HL-60 (cell line): ENCODE measurements around the gene TUBB.
A peak's percentile ranks its signal among the peaks of the same experiment; 100 is the strongest.

Experiments
- REST ChIP-seq: IDR thresholded peaks from 2 replicates; pipeline ENCODE4 v1.6.1; 2012; ENCODE audit warnings: low read depth; ENCODE audit not compliant: insufficient replicate concordance
- TF ChIP-seq, protein P1 (sequence below): IDR thresholded peaks from one replicate; pipeline ENCODE4 v1.5.1; 2011; ENCODE audit warnings: low read length, control low read depth, inconsistent platforms; ENCODE audit not compliant: insufficient read depth

GRCh38 chr6:30730601-30731435 lies 10.7 kb downstream of the TUBB start:
- TF ChIP-seq, protein P1, sequence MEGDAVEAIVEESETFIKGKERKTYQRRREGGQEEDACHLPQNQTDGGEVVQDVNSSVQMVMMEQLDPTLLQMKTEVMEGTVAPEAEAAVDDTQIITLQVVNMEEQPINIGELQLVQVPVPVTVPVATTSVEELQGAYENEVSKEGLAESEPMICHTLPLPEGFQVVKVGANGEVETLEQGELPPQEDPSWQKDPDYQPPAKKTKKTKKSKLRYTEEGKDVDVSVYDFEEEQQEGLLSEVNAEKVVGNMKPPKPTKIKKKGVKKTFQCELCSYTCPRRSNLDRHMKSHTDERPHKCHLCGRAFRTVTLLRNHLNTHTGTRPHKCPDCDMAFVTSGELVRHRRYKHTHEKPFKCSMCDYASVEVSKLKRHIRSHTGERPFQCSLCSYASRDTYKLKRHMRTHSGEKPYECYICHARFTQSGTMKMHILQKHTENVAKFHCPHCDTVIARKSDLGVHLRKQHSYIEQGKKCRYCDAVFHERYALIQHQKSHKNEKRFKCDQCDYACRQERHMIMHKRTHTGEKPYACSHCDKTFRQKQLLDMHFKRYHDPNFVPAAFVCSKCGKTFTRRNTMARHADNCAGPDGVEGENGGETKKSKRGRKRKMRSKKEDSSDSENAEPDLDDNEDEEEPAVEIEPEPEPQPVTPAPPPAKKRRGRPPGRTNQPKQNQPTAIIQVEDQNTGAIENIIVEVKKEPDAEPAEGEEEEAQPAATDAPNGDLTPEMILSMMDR: peak; percentile 75
- no peak for TF ChIP-seq REST
